H1 (cell line): ENCODE data around the gene TMPRSS15. TPM values are rescaled to one million over a fixed set of nuclear protein-coding genes. Genes with fewer than 3 reads are reported as not detected.

ENCODE experiments used
- CBX5 ChIP-seq: fragments of 300-800, 300-1000 bp; sonication (generic); IDR thresholded peaks from 2 replicates; pipeline ENCODE4 v1.7.1; 2016; ENCODE audit warnings: antibody characterized with exemption, low read length, low read depth
- CHD7 ChIP-seq: fragments of 300-600 bp; sonication (generic); IDR thresholded peaks from 2 replicates; pipeline ENCODE4 v1.7.1; 2012; ENCODE audit warnings: low read length, moderate library complexity, mild to moderate bottlenecking, inconsistent platforms; ENCODE audit not compliant: insufficient replicate concordance
- CTBP2 ChIP-seq: IDR thresholded peaks from 2 replicates; pipeline ENCODE4 v1.7.0; 2011; ENCODE audit warnings: borderline replicate concordance, mild to moderate bottlenecking, moderate library complexity, mixed read lengths, low read length; ENCODE audit not compliant: insufficient read depth, insufficient read length
- MAX ChIP-seq: IDR thresholded peaks from 2 replicates; pipeline ENCODE4 v1.6.1; 2012; ENCODE audit warnings: inconsistent platforms
- POLR2A ChIP-seq, 2 experiments: IDR thresholded peaks; 1 replicate in 1 of 2; 2 replicates in 1 of 2; pipeline ENCODE4 v1.6.1; 2011; ENCODE audit warnings: low read depth in 2 of 2, low read length in 2 of 2, mild to moderate bottlenecking in 2 of 2; ENCODE audit errors: control extremely low read depth in 1 of 2
- RFX5 ChIP-seq: IDR thresholded peaks from 2 replicates; pipeline ENCODE4 v1.6.1; 2011; ENCODE audit warnings: low read depth, low read length, improper control_type of control experiment, borderline replicate concordance
- SIN3A ChIP-seq, 2 experiments: IDR thresholded peaks in 1 of 2; conservative IDR thresholded peaks in 1 of 2; 2 replicates each; pipeline ENCODE4 v1.6.1; 2011 to 2012; ENCODE audit warnings: low read length in 2 of 2, improper control_type of control experiment in 1 of 2, low read depth in 1 of 2, mild to moderate bottlenecking in 1 of 2
- SIX5 ChIP-seq: IDR thresholded peaks from 2 replicates; pipeline ENCODE4 v1.6.1; 2011; ENCODE audit warnings: mild to moderate bottlenecking, low read depth, low read length
- polyA plus RNA-seq, 7 experiments: library from polyadenylated mRNA; depleted of rRNA in 3 of 7; stranded (reverse) in 5 of 7; unstranded in 2 of 7; fragments of >200 nt in 5 of 7; fragments of 200-250 nt in 2 of 7; gene quantifications; 1 replicate in 5 of 7; 2 replicates in 1 of 7; 4 replicates in 1 of 7; pipeline versions ENCODE4 v1.2.1 to v1.2.3, GENCODE V29; 2011 to 2013; ENCODE audit warnings: missing spikeins in 2 of 7, mixed read lengths in 2 of 7
- total RNA-seq: library from RNA; stranded (reverse); fragmentation: NEBNext Ultra II Directional; extraction: Animal tissue kit (Norgen Biotek cat#: 25700); gene quantifications from 2 replicates; pipeline ENCODE4 v1.2.1, GENCODE V29; 2021
- TF ChIP-seq, protein P1 (sequence below): IDR thresholded peaks from 2 replicates; pipeline ENCODE4 v1.6.1; 2011; ENCODE audit warnings: low read depth, mild to moderate bottlenecking, low read length; ENCODE audit not compliant: insufficient read depth

Gene TMPRSS15
- total and polyA plus RNA-seq, 2 of the 8 experiments (the other 6 are each of a cell fraction or from before 2014, with no cell fraction given): not detected

DNA sequence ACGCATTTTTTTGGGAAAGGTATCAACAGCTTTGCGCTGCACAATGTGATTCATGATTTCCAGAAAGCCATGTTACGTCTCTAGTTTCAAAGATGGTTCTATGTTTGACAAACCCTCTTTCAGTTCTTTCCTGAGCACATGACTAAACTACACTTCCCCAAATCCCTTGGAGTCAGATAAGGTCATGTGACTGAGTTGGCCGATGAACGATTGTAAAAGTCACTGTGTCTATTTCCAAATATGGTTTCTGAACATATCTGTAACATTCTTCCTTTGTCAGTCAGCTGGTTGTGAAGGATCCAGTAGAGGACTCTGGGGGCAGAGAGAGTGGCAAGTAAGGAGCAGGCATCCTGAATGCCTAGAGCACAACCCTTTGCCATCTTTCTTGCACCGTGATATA is 35.4 kb downstream of the TMPRSS15 start (continued):
- TF ChIP-seq CHD7 (no peak), SIN3A (conservative IDR thresholded peaks at IDR 0.05 in 1 of 2, IDR thresholded peaks at IDR 0.05 in 1 of 2; ENCODE audit: low read depth in 1 of 2, low read length in 2 of 2) (no peak), SIX5 (no peak), POLR2A (IDR thresholded peaks at IDR 0.05; ENCODE audit: control extremely low read depth in 1 of 2, low read depth in 2 of 2, low read length in 2 of 2) (no peak), CTBP2 (no peak), RFX5 (no peak), CBX5 (no peak), MAX (no peak)
- TF ChIP-seq, protein P1, sequence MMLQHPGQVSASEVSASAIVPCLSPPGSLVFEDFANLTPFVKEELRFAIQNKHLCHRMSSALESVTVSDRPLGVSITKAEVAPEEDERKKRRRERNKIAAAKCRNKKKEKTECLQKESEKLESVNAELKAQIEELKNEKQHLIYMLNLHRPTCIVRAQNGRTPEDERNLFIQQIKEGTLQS: no peak
